Measurements from ENCODE around the gene LGALS3.

Gene LGALS3

GRCh38 chr14:55190906-55191202 is 61.8 kb downstream of the LGALS3 start:
- no peak for DNase-seq (ENCODE audit: low read depth, low spot score)

- peak; percentile 87 for DNase-seq (ENCODE audit: low read depth, low spot score)
These were observed 62.4 kb downstream of the LGALS3 start, which contains the start of gene DLGAP5 for GRCh38 chr14:55191203-55192053. Gene DLGAP5 (minus strand): TSS chr14:55191585. CDS start chr14:55189179, 2,406 bp downstream.

- no peak for DNase-seq (ENCODE audit: low read depth, low spot score)
These were observed 63.1 kb downstream of the LGALS3 start for GRCh38 chr14:55192054-55192621.

GRCh38 chr14:55194656-55195355 is 65.8 kb downstream of the LGALS3 start:
- DNase-seq (ENCODE audit: low read depth, low spot score): no peak

Data from activated CD4-positive, CD25-positive, alpha-beta regulatory T cell treated with anti-CD3 and anti-CD28 coated beads, Interleukin-2, amount 50 U/mL, for 16 hours (primary cell).